Dendritic cell treated with granulocyte-macrophage colony-stimulating factor and Interleukin-4, amounts not matched to agents 40 ng/mL and 50 ng/mL, for 4 days (primary cell): Measurements from ENCODE around the gene GPR171.
"Not testable (repeated sequence)": the region's sequence is repeated elsewhere in the genome, so short reads cannot be mapped to it uniquely, and the experiment has no call there.

ENCODE experiments used
- H3K27ac Mint-ChIP-seq: one replicate; pipeline ENCODE4 v1.8.0; 2022; ENCODE audit warnings: mild to moderate bottlenecking, mixed read lengths
- H3K27me3 Mint-ChIP-seq: one replicate; pipeline ENCODE4 v1.8.0; 2022; ENCODE audit warnings: mild to moderate bottlenecking, mixed read lengths
- H3K36me3 Mint-ChIP-seq: one replicate; pipeline ENCODE4 v1.8.0; 2022; ENCODE audit warnings: low read depth, mixed read lengths
- H3K4me1 Mint-ChIP-seq: one replicate; pipeline ENCODE4 v1.8.0; 2022; ENCODE audit warnings: low read depth, mixed read lengths
- H3K4me3 Mint-ChIP-seq: one replicate; pipeline ENCODE4 v1.8.0; 2022; ENCODE audit warnings: mild to moderate bottlenecking, moderate library complexity, mixed read lengths
- H3K9me3 Mint-ChIP-seq: one replicate; pipeline ENCODE4 v1.8.0; 2022; ENCODE audit warnings: mixed read lengths
- intact Hi-C: fragments of 100-400 bp; cut with micrococcal nuclease; formaldehyde crosslinking; loops from one replicate; pipeline ENCODE4 v1.15.0; 2022

The GPR171 gene

GRCh38 chr3:151182349-151183079 lies 20.5 kb downstream of the GPR171 start:
- Mint-ChIP-seq H3K36me3 (no peaks in the 10 kb centered on the region), H3K27ac (peak overlapping the region; percentile 79), H3K9me3 (no peaks in the 10 kb centered on the region), H3K4me3 (no peak overlapping the region), H3K27me3 (no peaks in the 10 kb centered on the region), H3K4me1 (peaks cover 51% of the 10 kb centered on the region)
- intact Hi-C loops, result no loop called here

- Mint-ChIP-seq H3K27me3 (no peaks in the 10 kb centered on the region), H3K9me3 (no peaks in the 10 kb centered on the region), H3K4me3 (no peak overlapping the region), H3K4me1 (peaks cover 34% of the 10 kb centered on the region), H3K27ac (no peak overlapping the region), H3K36me3 (no peaks in the 10 kb centered on the region)
- intact Hi-C loops, result no loop called here
Observed at GRCh38 chr3:151178208-151178845, 24.7 kb downstream of the GPR171 start.

GRCh38 chr3:151175952-151176351 lies 27.1 kb downstream of the GPR171 start:
- H3K4me3 Mint-ChIP-seq, result no peak overlapping the region
- no peaks in the 10 kb centered on the region for H3K27me3 Mint-ChIP-seq
- no peaks in the 10 kb centered on the region for H3K9me3 Mint-ChIP-seq
- peaks cover 36% of the 10 kb centered on the region for H3K4me1 Mint-ChIP-seq
- intact Hi-C loops, result no loop called here
- H3K27ac Mint-ChIP-seq, result no peak overlapping the region
- no peaks in the 10 kb centered on the region for H3K36me3 Mint-ChIP-seq

- no peaks in the 10 kb centered on the region for H3K36me3 Mint-ChIP-seq
- H3K9me3 Mint-ChIP-seq, result no peaks in the 10 kb centered on the region
- H3K4me1 Mint-ChIP-seq, result peaks cover 44% of the 10 kb centered on the region
- no peaks in the 10 kb centered on the region for H3K27me3 Mint-ChIP-seq
- no peak overlapping the region for H3K4me3 Mint-ChIP-seq
- peak overlapping the region; percentile 63 for H3K27ac Mint-ChIP-seq
- intact Hi-C loops, result loop anchor here (5.0 kb wide), 1 partner anchor 33 kb away; no protein-coding TSS in a partner anchor
Observed at GRCh38 chr3:151174351-151174750, 28.7 kb downstream of the GPR171 start.

- Mint-ChIP-seq H3K4me1 (peaks cover 47% of the 10 kb centered on the region), H3K36me3 (no peaks in the 10 kb centered on the region), H3K9me3 (no peaks in the 10 kb centered on the region), H3K27me3 (no peaks in the 10 kb centered on the region), H3K27ac (peak overlapping the region; percentile 94), H3K4me3 (peak overlapping the region; percentile 0)
- intact Hi-C loops, result loop anchor here (5.0 kb wide), 1 partner anchor 36 kb away; no protein-coding TSS in a partner anchor
Observed at GRCh38 chr3:151171145-151171757, 31.8 kb downstream of the GPR171 start.

- intact Hi-C loops, result loop anchor here (1.0 to 10.0 kb wide), 4 partner anchors 37 to 667 kb away; no protein-coding TSS in a partner anchor
- H3K4me1 Mint-ChIP-seq, result peaks cover 50% of the 10 kb centered on the region
- not testable (repeated sequence) for H3K9me3 Mint-ChIP-seq, H3K36me3 Mint-ChIP-seq, H3K27me3 Mint-ChIP-seq
- peak overlapping the region; percentile 94 for H3K27ac Mint-ChIP-seq
- peak overlapping the region; percentile 42 for H3K4me3 Mint-ChIP-seq
Observed at GRCh38 chr3:151169948-151170679, 32.9 kb downstream of the GPR171 start.

GRCh38 chr3:151169262-151169947 lies 33.6 kb downstream of the GPR171 start:
- peaks cover 50% of the 10 kb centered on the region for H3K4me1 Mint-ChIP-seq
- no peaks in the 10 kb centered on the region for H3K9me3 Mint-ChIP-seq
- no peaks in the 10 kb centered on the region for H3K27me3 Mint-ChIP-seq
- H3K27ac Mint-ChIP-seq, result peak overlapping the region; percentile 94
- no peak overlapping the region for H3K4me3 Mint-ChIP-seq
- intact Hi-C loops, result loop anchor here (1.0 to 10.0 kb wide), 3 partner anchors 58 to 668 kb away; no protein-coding TSS in a partner anchor
- no peaks in the 10 kb centered on the region for H3K36me3 Mint-ChIP-seq

GRCh38 chr3:151168269-151169094 lies 34.5 kb downstream of the GPR171 start:
- Mint-ChIP-seq H3K9me3 (no peaks in the 10 kb centered on the region), H3K27me3 (no peaks in the 10 kb centered on the region), H3K4me3 (no peak overlapping the region), H3K36me3 (no peaks in the 10 kb centered on the region), H3K4me1 (peaks cover 47% of the 10 kb centered on the region), H3K27ac (peak overlapping the region; percentile 94)
- intact Hi-C loops, result loop anchor here (1.0 to 10.0 kb wide), 4 partner anchors 59 to 669 kb away; no protein-coding TSS in a partner anchor

- intact Hi-C loops, result loop anchor here (5.0 to 10.0 kb wide), 2 partner anchors 269 to 671 kb away; no protein-coding TSS in a partner anchor
- Mint-ChIP-seq H3K4me1 (peaks cover 35% of the 10 kb centered on the region), H3K27me3 (no peaks in the 10 kb centered on the region), H3K9me3 (no peaks in the 10 kb centered on the region), H3K36me3 (no peaks in the 10 kb centered on the region), H3K27ac (peak overlapping the region; percentile 25), H3K4me3 (no peak overlapping the region)
Observed at GRCh38 chr3:151166161-151166560, 36.9 kb downstream of the GPR171 start.

- intact Hi-C loops, result loop anchor here (5.0 to 10.0 kb wide), 2 partner anchors 270 to 672 kb away; no protein-coding TSS in a partner anchor
- Mint-ChIP-seq H3K9me3 (no peaks in the 10 kb centered on the region), H3K27me3 (no peaks in the 10 kb centered on the region), H3K36me3 (no peaks in the 10 kb centered on the region), H3K4me3 (no peak overlapping the region), H3K27ac (no peak overlapping the region), H3K4me1 (peaks cover 35% of the 10 kb centered on the region)
Observed at GRCh38 chr3:151165226-151165625, 37.8 kb downstream of the GPR171 start.

GRCh38 chr3:151159806-151160205 lies 43.2 kb downstream of the GPR171 start:
- intact Hi-C loops, result loop anchor here (10.0 kb wide), 1 partner anchor 275 kb away; no protein-coding TSS in a partner anchor
- H3K4me3 Mint-ChIP-seq, result no peak overlapping the region

GRCh38 chr3:151156618-151157216 lies 46.3 kb downstream of the GPR171 start:
- intact Hi-C loops, result loop anchor here (2.0 kb wide), 1 partner anchor 126 kb away; no protein-coding TSS in a partner anchor
- Mint-ChIP-seq H3K4me3 (no peak overlapping the region), H3K4me1 (peaks cover 13% of the 10 kb centered on the region), H3K36me3 (no peaks in the 10 kb centered on the region), H3K27me3 (no peaks in the 10 kb centered on the region), H3K27ac (no peak overlapping the region), H3K9me3 (no peaks in the 10 kb centered on the region)

More at GRCh38 chr3:151159806-151160205, 43.2 kb downstream of the GPR171 start:
- Mint-ChIP-seq H3K27me3 (no peaks in the 10 kb centered on the region), H3K4me1 (peaks cover 18% of the 10 kb centered on the region), H3K27ac (no peak overlapping the region), H3K36me3 (no peaks in the 10 kb centered on the region), H3K9me3 (no peaks in the 10 kb centered on the region)
